Fibroblast of mammary gland (primary cell): ENCODE measurements around the gene MRPL24.
A peak's percentile ranks its signal among the peaks of the same experiment; 100 is the strongest.

Source experiments
- DNase-seq: peaks from one replicate; pipeline ENCODE4 v3.0.0-alpha.2; 2010; ENCODE audit warnings: low read depth
- H3K4me3 ChIP-seq: 2 replicates; pipeline ENCODE4 v1.5.1; 2011; ENCODE audit warnings: low read depth, mild to moderate bottlenecking, low read length, moderate library complexity; ENCODE audit not compliant: control insufficient read depth
- TF ChIP-seq, protein P1 (sequence below): conservative IDR thresholded peaks from 2 replicates; pipeline ENCODE4 v1.5.1; 2011; ENCODE audit warnings: low read depth, low read length, inconsistent platforms; ENCODE audit not compliant: control insufficient read depth, insufficient read depth

MRPL24 gene

DNA sequence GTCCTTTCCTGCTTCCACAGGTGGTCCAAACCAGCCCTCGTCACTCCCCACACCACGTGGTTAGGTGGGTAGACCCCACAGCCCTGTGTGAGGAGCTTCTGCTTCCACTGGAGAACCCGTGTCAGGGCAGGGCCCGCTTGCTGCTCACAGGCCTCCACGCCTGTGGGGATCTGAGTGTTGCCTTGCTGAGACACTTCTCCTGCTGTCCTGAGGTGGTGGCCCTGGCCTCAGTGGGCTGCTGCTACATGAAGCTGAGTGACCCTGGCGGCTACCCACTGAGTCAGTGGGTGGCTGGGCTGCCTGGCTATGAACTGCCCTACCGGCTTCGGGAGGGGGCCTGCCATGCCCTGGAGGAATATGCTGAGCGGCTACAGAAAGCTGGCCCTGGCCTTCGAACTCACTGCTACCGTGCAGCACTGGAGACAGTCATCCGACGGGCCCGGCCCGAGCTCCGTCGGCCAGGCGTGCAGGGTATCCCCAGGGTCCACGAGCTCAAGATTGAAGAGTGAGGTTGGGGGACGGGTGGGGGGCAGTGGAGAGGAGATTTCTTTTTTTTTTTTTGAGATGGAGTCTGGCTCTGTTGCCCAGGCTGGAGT, 6.8 kb downstream of the MRPL24 start:
- no peak for DNase-seq
- TF ChIP-seq, protein P1, sequence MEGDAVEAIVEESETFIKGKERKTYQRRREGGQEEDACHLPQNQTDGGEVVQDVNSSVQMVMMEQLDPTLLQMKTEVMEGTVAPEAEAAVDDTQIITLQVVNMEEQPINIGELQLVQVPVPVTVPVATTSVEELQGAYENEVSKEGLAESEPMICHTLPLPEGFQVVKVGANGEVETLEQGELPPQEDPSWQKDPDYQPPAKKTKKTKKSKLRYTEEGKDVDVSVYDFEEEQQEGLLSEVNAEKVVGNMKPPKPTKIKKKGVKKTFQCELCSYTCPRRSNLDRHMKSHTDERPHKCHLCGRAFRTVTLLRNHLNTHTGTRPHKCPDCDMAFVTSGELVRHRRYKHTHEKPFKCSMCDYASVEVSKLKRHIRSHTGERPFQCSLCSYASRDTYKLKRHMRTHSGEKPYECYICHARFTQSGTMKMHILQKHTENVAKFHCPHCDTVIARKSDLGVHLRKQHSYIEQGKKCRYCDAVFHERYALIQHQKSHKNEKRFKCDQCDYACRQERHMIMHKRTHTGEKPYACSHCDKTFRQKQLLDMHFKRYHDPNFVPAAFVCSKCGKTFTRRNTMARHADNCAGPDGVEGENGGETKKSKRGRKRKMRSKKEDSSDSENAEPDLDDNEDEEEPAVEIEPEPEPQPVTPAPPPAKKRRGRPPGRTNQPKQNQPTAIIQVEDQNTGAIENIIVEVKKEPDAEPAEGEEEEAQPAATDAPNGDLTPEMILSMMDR, result no peak
- no peak overlapping the region for H3K4me3 ChIP-seq

GRCh38 chr1:156728599-156729462, 12.1 kb downstream of the MRPL24 start, which contains the start of gene ISG20L2:
ISG20L2 (minus strand) TSS chr1:156728766; CDS start chr1:156727652, 1,114 bp downstream.
- peak; percentile 98 for DNase-seq
- TF ChIP-seq, protein P1, result no peak
- H3K4me3 ChIP-seq, result peak within 1 kb of the TSS; percentile 84

DNA sequence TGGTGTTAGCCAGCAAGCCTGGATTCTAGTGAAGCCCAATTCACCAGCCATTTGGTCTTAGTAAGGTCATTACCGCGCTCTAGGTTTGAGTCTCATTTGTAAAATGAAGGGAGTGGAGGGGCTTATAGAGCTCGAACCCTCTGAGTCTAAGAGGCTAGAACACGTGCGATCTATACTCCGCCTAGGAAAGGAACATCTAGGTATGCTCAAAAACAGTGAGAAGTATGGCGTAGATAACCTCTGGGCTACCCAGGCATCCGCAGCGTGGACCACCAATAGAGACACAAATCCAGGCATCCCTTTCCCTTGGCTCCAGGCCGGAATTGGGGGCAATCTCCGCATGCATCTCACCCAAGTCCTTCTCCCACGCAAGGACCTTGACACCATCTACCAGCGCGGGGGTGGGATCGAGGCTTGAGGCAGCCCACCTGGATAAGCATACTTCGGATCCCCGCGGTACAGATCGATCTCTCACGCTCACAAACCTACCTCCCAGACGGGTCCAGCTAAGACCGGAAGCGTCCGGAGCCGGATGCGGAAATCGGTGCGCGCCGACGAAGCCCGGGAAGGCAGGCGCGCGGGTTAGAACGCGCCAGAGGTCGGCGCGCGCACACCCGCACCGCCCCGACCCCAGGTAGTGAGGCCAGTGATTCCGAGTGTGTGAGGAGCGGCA, 12.8 kb downstream of the MRPL24 start, which contains the start of gene METTL25B:
Gene METTL25B, plus strand, starts transcription at position 544 of the 673 bp plus-strand sequence. CDS start 636 bp downstream, outside the sequence.
- peak; percentile 73 for DNase-seq

DNA sequence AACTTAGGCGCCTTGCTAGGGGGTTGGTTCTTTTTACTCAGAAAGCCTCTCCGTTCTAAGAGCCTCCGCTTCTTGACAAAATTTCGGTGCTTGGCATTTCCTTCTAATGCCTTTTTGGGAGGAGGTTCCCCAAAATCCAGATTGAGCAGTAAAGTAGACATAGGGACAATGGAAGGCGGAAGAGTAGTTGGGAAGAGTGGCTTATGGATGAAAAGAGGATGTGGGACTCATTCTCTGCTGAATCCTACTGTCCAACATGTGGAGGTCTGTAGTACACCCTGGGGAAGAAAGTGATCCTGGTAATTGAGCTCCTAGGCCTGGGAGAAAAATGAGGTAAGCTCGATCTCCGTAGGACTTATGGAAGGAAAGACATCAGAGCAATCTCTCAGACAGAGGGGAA, 13.4 kb downstream of the MRPL24 start:
- DNase-seq, result no peak
- H3K4me3 ChIP-seq, result peak overlapping the region; percentile 84
- TF ChIP-seq, protein P1, result no peak

More for the DNA sequence above, 12.8 kb downstream of the MRPL24 start, which contains the start of gene METTL25B:
- H3K4me3 ChIP-seq, result peak within 1 kb of the TSS; percentile 84
- TF ChIP-seq, protein P1, result no peak

DNA sequence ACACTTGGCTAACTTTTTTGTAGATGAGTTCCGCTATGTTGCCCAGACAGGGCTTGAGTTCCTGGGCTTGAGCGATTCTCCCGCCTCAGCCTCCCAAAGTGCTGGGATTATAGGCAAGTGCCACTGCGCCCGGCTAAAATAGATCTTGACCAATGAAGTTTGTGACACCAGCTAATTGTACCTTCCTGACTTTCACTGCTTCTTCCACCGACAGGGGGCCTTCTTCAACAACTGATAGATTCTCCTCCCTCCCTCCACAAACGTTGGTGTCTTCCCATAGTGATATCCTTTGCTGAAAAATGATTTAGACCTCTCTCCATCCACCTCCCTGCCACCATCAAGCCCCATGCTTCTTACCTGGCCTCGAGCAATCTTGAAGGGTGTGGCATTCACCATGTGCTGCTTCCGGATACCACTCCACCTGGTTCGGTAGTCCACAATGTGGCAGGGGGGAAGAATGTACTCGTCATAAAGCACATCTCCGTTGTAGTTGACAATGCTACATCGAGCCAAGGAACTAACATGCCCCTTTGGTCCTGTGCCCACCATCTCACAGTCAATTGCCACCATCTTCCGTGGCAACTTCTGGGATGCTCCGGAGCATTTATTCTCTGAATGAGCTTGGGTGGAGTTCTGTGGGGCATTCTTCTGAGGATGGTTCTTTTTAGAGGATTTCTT, 14.2 kb downstream of the MRPL24 start:
- TF ChIP-seq, protein P1, result peak; percentile 74
- H3K4me3 ChIP-seq, result peak overlapping the region; percentile 84
- DNase-seq, result peak; percentile 78
